ENCODE results near the gene PCDH9.
"Not testable (repeated sequence)": the region's sequence is repeated elsewhere in the genome, so short reads cannot be mapped to it uniquely, and the experiment has no call there.

The PCDH9 gene

GRCh38 chr13:66778461-66778860 lies 451.7 kb downstream of the PCDH9 start:
- no peak for DNase-seq (ENCODE audit: extremely low read depth, low read depth)
- H3K4me3 ChIP-seq (replicated peaks; ENCODE audit: low read depth, low read length) = no peak overlapping the region
- no peak for TF ChIP-seq CTCF (IDR thresholded peaks at IDR 0.05; ENCODE audit: low read depth, low read length, missing control alignments)

- TF ChIP-seq CTCF (IDR thresholded peaks at IDR 0.05; ENCODE audit: low read depth, low read length, missing control alignments) = no peak
- H3K4me3 ChIP-seq (replicated peaks; ENCODE audit: low read depth, low read length) = no peak overlapping the region
- DNase-seq (ENCODE audit: extremely low read depth, low read depth) = no peak
These were observed 454.9 kb downstream of the PCDH9 start for GRCh38 chr13:66775196-66775595.

GRCh38 chr13:66774046-66774445 lies 456.1 kb downstream of the PCDH9 start:
- H3K4me3 ChIP-seq (replicated peaks; ENCODE audit: low read depth, low read length) = no peak overlapping the region
- no peak for DNase-seq (ENCODE audit: extremely low read depth, low read depth)
- no peak for TF ChIP-seq CTCF (IDR thresholded peaks at IDR 0.05; ENCODE audit: low read depth, low read length, missing control alignments)

- no peak for DNase-seq (ENCODE audit: extremely low read depth, low read depth)
- TF ChIP-seq CTCF (IDR thresholded peaks at IDR 0.05; ENCODE audit: low read depth, low read length, missing control alignments) = no peak
- no peak overlapping the region for H3K4me3 ChIP-seq (replicated peaks; ENCODE audit: low read depth, low read length)
These were observed 464.6 kb downstream of the PCDH9 start for GRCh38 chr13:66765559-66765958.

GRCh38 chr13:66760678-66761077 lies 469.5 kb downstream of the PCDH9 start:
- DNase-seq (ENCODE audit: extremely low read depth, low read depth) = not testable (repeated sequence)

GRCh38 chr13:66759919-66760318 lies 470.2 kb downstream of the PCDH9 start:
- TF ChIP-seq CTCF (IDR thresholded peaks at IDR 0.05; ENCODE audit: low read depth, low read length, missing control alignments) = no peak
- no peak for DNase-seq (ENCODE audit: extremely low read depth, low read depth)
- H3K4me3 ChIP-seq (replicated peaks; ENCODE audit: low read depth, low read length) = no peak overlapping the region

More at GRCh38 chr13:66760678-66761077, 469.5 kb downstream of the PCDH9 start:
- H3K4me3 ChIP-seq (replicated peaks; ENCODE audit: low read depth, low read length) = not testable (repeated sequence)

GRCh38 chr13:66751691-66752090 lies 478.4 kb downstream of the PCDH9 start:
- no peak for TF ChIP-seq CTCF (IDR thresholded peaks at IDR 0.05; ENCODE audit: low read depth, low read length, missing control alignments)
- no peak overlapping the region for H3K4me3 ChIP-seq (replicated peaks; ENCODE audit: low read depth, low read length)
- DNase-seq (ENCODE audit: extremely low read depth, low read depth) = no peak

All from HFF-Myc (cell line).